Measurements from ENCODE around the gene ITPKB. TPM values are rescaled to one million over a fixed set of nuclear protein-coding genes. Genes with fewer than 3 reads are reported as not detected.

ITPKB gene
- total RNA-seq, 1 donor: 7.5 TPM

DNA sequence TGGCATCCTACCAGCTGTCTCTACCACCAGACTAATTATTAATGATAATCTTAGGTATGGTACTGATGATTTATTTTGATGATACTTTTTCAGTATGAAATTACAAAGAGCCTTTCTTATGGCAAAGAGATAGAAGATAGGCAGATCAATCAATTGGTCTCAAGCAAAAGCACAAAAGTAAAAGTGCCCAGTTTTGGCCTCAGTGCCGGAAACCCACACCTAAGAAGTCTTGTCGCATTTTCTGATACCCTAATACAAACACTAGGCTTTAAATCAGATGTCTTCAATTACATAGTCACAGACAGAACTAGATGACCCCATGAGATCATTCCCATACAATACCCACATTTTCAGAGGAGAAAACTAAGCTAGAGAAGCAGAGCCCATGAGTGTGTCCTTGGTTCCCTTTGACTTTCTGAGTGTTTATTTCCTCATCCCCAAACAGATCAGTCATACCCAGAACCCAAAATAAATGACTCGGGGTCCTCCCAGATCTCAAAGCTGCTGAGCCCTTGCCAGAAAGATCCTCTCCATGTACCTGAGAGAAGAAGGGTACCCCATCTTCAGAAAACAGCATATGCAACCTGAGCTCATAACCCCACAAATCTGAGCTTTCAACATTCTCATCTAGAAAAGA, 7.7 kb downstream of the ITPKB start:
- no peak overlapping the region for H3K4me3 ChIP-seq (ENCODE audit: low read depth, low read length)
- TF ChIP-seq, protein P1, sequence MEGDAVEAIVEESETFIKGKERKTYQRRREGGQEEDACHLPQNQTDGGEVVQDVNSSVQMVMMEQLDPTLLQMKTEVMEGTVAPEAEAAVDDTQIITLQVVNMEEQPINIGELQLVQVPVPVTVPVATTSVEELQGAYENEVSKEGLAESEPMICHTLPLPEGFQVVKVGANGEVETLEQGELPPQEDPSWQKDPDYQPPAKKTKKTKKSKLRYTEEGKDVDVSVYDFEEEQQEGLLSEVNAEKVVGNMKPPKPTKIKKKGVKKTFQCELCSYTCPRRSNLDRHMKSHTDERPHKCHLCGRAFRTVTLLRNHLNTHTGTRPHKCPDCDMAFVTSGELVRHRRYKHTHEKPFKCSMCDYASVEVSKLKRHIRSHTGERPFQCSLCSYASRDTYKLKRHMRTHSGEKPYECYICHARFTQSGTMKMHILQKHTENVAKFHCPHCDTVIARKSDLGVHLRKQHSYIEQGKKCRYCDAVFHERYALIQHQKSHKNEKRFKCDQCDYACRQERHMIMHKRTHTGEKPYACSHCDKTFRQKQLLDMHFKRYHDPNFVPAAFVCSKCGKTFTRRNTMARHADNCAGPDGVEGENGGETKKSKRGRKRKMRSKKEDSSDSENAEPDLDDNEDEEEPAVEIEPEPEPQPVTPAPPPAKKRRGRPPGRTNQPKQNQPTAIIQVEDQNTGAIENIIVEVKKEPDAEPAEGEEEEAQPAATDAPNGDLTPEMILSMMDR (IDR thresholded peaks at IDR 0.05; ENCODE audit: insufficient read depth, low read length): no peak
- no peak for DNase-seq (ENCODE audit: low read depth)

GRCh38 chr1:226730836-226731235, 8.2 kb downstream of the ITPKB start:
- DNase-seq (ENCODE audit: low read depth): no peak
- no peak overlapping the region for H3K4me3 ChIP-seq (ENCODE audit: low read depth, low read length)
- TF ChIP-seq, protein P1 (IDR thresholded peaks at IDR 0.05; ENCODE audit: insufficient read depth, low read length): no peak

GRCh38 chr1:226730071-226730470, 9.0 kb downstream of the ITPKB start:
- no peak overlapping the region for H3K4me3 ChIP-seq (ENCODE audit: low read depth, low read length)
- no peak for DNase-seq (ENCODE audit: low read depth)
- TF ChIP-seq, protein P1 (IDR thresholded peaks at IDR 0.05; ENCODE audit: insufficient read depth, low read length): no peak

DNA sequence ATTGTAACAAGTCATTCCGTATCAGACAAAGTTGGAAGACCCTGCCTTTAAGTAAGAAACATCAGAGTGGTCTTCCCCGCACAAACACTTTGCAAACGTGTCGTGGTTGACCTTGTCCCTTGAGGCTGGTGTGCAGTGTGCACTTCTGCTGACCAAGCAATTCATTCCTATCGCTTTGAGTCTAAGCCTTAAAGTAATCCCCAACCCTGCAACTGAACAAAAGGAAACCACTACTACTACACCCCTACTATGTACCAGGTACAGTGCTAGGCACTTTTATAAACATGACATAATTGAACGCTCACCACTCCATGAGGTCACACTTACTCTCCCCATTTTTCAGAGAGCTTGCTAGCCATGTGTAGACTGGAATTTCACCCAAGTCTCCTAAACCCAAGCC, 10.6 kb downstream of the ITPKB start:
- DNase-seq (ENCODE audit: low read depth): no peak
- TF ChIP-seq, protein P1 (IDR thresholded peaks at IDR 0.05; ENCODE audit: insufficient read depth, low read length): no peak
- no peak overlapping the region for H3K4me3 ChIP-seq (ENCODE audit: low read depth, low read length)

DNA sequence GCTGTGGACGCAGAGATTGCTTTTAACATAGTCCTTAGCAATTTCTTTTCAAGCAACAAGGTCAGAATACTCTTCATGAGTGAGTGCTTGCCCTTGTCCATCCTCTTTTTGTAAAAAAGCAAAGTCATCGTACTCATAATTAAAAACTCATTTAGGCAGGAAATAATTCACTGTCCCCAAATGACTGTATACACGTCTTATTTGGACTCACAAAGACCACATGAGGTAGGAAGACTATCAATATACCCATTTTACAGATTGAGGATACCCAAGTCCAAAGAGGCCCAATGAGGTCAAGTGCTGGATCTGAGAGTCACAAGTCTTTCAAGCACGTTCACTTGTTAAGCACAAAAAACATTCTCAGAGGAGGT, 13.2 kb downstream of the ITPKB start:
- H3K4me3 ChIP-seq (ENCODE audit: low read depth, low read length): no peak overlapping the region
- DNase-seq (ENCODE audit: low read depth): no peak
- TF ChIP-seq, protein P1 (IDR thresholded peaks at IDR 0.05; ENCODE audit: insufficient read depth, low read length): no peak

DNA sequence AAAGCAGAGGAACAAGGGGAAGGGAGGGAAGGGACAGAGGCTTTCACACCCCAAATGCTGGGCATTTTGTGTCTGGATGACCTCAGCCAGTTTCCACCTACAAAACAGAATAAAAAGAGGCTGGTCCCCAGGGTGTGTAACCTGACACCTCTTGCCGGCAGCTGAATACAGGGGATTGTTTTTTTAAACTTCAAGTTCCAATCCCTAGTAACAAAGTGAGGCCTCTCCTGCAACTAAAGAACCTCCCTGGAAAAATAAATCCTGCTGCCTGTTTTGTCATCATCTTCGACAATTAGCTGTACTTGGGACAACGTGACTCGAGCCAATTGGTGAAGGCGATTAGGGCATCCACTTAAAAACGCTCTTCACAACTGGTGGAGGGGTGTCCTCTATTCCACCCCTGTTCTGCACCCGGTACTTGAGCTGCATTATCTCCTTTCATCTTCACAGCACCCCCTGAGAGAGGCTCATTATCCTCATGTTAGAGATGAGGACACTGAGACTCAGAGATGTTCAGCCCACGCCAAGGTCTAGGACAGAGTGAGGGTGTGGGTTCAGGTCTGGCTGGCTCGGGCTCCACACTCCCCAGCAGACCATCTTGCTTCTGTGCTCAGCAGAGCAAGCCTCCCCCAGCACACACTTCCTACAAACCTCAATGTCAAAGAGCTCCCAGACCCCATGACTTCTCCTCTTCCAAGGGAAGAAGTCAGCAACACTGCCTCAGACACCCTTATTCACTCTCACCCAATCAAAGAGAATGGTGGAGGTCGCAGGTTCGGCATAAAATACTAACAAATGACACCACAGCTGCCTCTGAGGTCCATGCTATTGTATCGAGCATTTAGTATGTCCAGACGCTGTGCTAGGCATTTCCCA, 15.2 kb downstream of the ITPKB start:
- TF ChIP-seq, protein P1 (IDR thresholded peaks at IDR 0.05; ENCODE audit: insufficient read depth, low read length): no peak
- peak; percentile 82 for DNase-seq (ENCODE audit: low read depth)
- no peak overlapping the region for H3K4me3 ChIP-seq (ENCODE audit: low read depth, low read length)

Data from fibroblast of the aortic adventitia (primary cell).